Osteocyte (in vitro differentiated cells): Measurements from ENCODE around the gene RAB17. TPM values are rescaled to one million over a fixed set of nuclear protein-coding genes. Genes with fewer than 3 reads are reported as not detected.
A peak's percentile ranks its signal among the peaks of the same experiment; 100 is the strongest.

Experiments
- DNase-seq: peaks from one replicate; pipeline ENCODE4 v3.0.0; 2021; ENCODE audit warnings: mixed read lengths; ENCODE audit not compliant: unreplicated experiment; ENCODE audit errors: extremely low spot score
- H3K27ac Mint-ChIP-seq: one replicate; pipeline ENCODE4 v1.8.0; 2021; ENCODE audit warnings: mild to moderate bottlenecking, mixed read lengths; ENCODE audit not compliant: unreplicated experiment
- H3K27me3 Mint-ChIP-seq: one replicate; pipeline ENCODE4 v1.8.0; 2021; ENCODE audit warnings: mixed read lengths; ENCODE audit not compliant: unreplicated experiment
- H3K36me3 Mint-ChIP-seq: one replicate; pipeline ENCODE4 v1.8.0; 2021; ENCODE audit warnings: mixed read lengths; ENCODE audit not compliant: unreplicated experiment
- H3K4me1 Mint-ChIP-seq: one replicate; pipeline ENCODE4 v1.8.0; 2021; ENCODE audit warnings: mixed read lengths; ENCODE audit not compliant: unreplicated experiment
- H3K4me3 Mint-ChIP-seq: one replicate; pipeline ENCODE4 v1.8.0; 2021; ENCODE audit warnings: mild to moderate bottlenecking, moderate library complexity, mixed read lengths; ENCODE audit not compliant: unreplicated experiment
- H3K9me3 Mint-ChIP-seq: one replicate; pipeline ENCODE4 v1.8.0; 2021; ENCODE audit warnings: mixed read lengths; ENCODE audit not compliant: unreplicated experiment
- total RNA-seq: library from RNA; stranded (reverse); gene quantifications from 2 replicates; pipeline ENCODE4 v1.2.1, GENCODE V29; 2021
- TF ChIP-seq, protein P1 (sequence below): fragments of 200-600 bp; sonication (generic); IDR thresholded peaks from 2 replicates; pipeline ENCODE4 v1.5.0; 2021; ENCODE audit warnings: antibody characterized with exemption, mild to moderate bottlenecking, moderate library complexity

Gene RAB17
- total RNA-seq, 1 donor from 2014 or later = 5.2 TPM

DNA sequence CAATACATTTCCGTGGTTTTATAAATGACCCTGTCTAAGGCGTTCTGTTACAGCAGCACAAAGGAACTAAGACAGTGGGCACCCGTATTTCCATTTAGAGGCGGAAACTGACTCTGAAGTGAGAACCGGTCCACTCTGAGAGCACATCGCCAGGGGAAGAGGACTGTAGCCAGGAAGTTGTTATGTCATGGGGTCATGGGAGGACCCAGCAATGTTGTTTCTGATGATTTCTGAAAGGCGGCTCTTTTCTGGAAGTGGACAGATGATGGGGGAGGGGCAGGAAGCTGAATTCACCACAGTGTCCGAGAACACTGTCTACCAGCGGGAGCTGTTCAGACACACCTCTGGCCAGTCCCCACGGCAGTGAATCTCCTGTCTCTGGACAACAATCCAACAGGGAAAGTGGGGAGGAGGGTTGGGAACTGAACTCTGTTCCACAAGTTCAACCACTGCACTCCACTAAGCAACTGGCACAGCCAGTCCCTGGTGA lies 34.7 kb upstream of the RAB17 start:
- TF ChIP-seq, protein P1, sequence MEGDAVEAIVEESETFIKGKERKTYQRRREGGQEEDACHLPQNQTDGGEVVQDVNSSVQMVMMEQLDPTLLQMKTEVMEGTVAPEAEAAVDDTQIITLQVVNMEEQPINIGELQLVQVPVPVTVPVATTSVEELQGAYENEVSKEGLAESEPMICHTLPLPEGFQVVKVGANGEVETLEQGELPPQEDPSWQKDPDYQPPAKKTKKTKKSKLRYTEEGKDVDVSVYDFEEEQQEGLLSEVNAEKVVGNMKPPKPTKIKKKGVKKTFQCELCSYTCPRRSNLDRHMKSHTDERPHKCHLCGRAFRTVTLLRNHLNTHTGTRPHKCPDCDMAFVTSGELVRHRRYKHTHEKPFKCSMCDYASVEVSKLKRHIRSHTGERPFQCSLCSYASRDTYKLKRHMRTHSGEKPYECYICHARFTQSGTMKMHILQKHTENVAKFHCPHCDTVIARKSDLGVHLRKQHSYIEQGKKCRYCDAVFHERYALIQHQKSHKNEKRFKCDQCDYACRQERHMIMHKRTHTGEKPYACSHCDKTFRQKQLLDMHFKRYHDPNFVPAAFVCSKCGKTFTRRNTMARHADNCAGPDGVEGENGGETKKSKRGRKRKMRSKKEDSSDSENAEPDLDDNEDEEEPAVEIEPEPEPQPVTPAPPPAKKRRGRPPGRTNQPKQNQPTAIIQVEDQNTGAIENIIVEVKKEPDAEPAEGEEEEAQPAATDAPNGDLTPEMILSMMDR = no peak
- no peak overlapping the region for H3K4me3 Mint-ChIP-seq
- H3K9me3 Mint-ChIP-seq = no peaks in the 10 kb centered on the region
- H3K36me3 Mint-ChIP-seq = peaks cover 6% of the 10 kb centered on the region
- no peaks in the 10 kb centered on the region for H3K27me3 Mint-ChIP-seq
- DNase-seq = no peak
- H3K27ac Mint-ChIP-seq = peak overlapping the region; percentile 29
- H3K4me1 Mint-ChIP-seq = peaks cover 32% of the 10 kb centered on the region

DNA sequence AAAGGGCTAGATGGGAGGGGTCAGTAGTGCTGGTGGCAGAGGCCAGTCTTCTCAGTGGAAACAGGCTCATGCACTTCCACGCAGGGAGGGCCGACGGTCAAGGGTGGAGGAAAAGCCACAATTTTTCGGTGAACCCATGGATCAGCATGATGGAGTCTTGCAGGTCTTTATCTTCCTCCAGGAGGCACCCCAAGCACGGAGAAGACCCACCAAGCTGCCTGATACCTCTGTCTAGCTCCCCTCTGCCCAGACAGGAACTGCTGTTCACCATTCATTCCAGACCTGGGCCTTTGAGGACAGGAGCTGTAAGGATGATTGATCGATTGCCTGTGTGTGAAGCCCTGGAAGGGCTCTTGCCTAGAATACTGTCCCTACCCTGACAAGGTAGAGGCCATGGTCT lies 34.0 kb upstream of the RAB17 start:
- H3K9me3 Mint-ChIP-seq = no peaks in the 10 kb centered on the region
- H3K36me3 Mint-ChIP-seq = no peaks in the 10 kb centered on the region
- no peak overlapping the region for H3K4me3 Mint-ChIP-seq
- H3K4me1 Mint-ChIP-seq = peaks cover 25% of the 10 kb centered on the region
- no peaks in the 10 kb centered on the region for H3K27me3 Mint-ChIP-seq
- no peak for DNase-seq
- H3K27ac Mint-ChIP-seq = no peak overlapping the region
- TF ChIP-seq, protein P1 = no peak

DNA sequence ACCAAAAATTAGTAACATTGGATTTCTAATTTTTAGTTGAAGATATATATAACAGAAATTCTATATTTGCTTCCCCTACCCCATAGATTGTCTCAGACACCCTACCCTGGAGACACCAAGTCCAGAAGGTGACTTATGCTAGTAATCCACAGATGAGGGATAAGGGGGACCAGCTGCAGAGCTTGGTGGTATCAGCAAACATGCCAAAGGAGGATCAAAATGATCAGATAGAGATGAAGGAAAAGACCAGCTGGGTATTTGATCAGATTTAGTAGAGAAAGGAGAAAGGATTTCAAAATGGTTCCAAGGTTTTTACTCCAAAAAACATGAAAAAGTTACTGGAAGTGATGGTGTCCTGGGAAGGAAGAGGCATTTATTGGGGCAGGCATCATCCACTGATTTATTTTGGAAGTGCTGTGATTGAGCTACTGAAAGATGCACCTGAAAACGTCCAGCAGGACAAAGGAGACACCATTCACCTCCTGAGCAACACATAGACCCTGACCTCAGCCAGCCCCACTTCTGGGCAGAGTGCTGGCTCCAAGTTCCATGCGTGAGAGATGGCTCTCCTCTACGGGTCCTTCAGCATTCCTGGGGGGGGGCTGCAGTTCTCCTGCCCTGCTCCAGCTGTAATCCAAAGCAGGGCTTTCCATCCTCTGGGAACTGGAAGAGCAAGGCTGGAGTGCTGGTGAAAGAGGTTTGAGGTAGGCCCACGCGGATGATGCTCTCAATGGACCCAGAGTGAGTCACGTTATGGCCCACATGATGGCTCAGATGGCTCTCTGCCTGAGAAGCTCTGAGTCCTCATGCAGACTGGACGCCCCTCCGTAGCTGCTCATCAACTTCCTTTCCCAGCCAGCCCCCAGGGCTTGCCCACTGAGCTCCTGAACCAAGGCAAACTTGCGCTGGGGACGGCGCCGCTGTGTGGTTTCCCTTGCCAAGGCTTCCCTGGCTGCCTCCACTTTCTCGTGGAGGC lies 33.2 kb upstream of the RAB17 start:
- no peak for DNase-seq
- H3K36me3 Mint-ChIP-seq = no peaks in the 10 kb centered on the region
- H3K27ac Mint-ChIP-seq = no peak overlapping the region
- TF ChIP-seq, protein P1 = no peak
- H3K27me3 Mint-ChIP-seq = no peaks in the 10 kb centered on the region
- H3K4me1 Mint-ChIP-seq = peaks cover 20% of the 10 kb centered on the region
- H3K4me3 Mint-ChIP-seq = no peak overlapping the region
- H3K9me3 Mint-ChIP-seq = no peaks in the 10 kb centered on the region

DNA sequence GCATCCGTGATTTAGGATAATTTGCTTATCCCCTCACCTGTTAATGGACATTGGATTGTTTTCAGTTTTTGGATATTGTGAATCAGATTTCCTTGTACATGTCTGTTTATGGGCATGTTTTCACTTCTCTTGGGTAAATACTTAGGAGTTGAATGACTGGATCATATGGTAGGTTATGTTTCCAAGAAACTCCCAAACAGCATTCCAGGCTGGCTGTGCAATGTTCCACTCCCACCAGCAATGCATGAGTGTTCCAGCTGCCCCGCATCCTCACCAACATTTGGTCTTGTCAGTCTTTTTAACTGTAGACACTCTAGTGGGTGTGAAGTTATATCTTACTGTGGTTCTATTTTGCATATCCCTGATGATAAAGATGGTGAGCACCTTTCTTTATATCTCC lies 27.9 kb upstream of the RAB17 start:
- H3K9me3 Mint-ChIP-seq = no peaks in the 10 kb centered on the region
- no peaks in the 10 kb centered on the region for H3K36me3 Mint-ChIP-seq
- TF ChIP-seq, protein P1 = no peak
- no peak for DNase-seq
- H3K4me3 Mint-ChIP-seq = no peak overlapping the region
- H3K27ac Mint-ChIP-seq = no peak overlapping the region
- peaks cover 34% of the 10 kb centered on the region for H3K4me1 Mint-ChIP-seq
- no peaks in the 10 kb centered on the region for H3K27me3 Mint-ChIP-seq

DNA sequence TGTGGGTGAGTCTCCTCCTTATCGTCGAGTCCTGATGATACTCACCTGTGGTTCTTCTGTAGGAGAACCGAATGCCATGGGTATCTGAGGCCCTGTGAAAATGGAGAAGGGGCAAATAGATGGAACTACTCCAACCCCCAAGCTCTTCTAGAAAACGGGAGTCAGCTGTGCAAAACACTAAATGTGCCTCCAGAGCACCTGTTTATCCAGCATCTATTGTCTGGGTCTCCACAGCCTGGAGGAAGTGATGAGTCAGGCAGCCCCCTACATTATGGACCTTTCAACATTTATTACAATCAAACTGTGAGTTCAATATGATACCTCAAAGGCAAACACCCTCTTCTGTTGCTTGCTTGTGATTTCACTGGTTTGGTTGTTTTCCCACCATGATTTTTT lies 27.1 kb upstream of the RAB17 start:
- Mint-ChIP-seq H3K27me3 (no peaks in the 10 kb centered on the region), H3K4me3 (no peak overlapping the region), H3K36me3 (no peaks in the 10 kb centered on the region), H3K9me3 (no peaks in the 10 kb centered on the region), H3K27ac (peak overlapping the region; percentile 95), H3K4me1 (peaks cover 34% of the 10 kb centered on the region)
- no peak for DNase-seq
- TF ChIP-seq, protein P1 = no peak
